Measurements from ENCODE around the gene ADRA2C.

ADRA2C gene

DNA sequence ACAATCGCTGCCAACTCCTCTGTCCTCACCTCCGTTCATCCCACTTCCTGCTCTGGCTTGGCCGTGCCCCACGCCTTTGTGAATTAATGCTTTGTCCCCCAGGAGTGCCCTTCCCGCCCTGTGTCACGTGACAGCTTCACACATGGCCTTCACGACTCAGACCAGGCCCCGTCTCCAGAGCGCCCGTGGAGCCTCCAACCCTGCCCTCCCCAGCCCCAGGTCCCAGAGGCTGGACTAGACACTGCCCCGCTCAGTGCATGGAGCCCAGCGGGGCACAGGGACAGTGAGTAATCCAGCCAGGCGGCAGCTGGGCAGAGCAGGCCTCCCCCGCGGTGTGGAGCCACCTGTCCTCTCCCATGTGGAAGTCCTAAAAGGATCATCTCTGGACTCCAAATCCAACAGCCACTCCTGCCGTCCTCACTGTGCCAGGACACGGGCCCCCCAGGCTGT is 7.4 kb downstream of the ADRA2C start:
- intact Hi-C loops (cut with micrococcal nuclease): no loop called here
- H3K4me3 Mint-ChIP-seq: no peak overlapping the region

DNA sequence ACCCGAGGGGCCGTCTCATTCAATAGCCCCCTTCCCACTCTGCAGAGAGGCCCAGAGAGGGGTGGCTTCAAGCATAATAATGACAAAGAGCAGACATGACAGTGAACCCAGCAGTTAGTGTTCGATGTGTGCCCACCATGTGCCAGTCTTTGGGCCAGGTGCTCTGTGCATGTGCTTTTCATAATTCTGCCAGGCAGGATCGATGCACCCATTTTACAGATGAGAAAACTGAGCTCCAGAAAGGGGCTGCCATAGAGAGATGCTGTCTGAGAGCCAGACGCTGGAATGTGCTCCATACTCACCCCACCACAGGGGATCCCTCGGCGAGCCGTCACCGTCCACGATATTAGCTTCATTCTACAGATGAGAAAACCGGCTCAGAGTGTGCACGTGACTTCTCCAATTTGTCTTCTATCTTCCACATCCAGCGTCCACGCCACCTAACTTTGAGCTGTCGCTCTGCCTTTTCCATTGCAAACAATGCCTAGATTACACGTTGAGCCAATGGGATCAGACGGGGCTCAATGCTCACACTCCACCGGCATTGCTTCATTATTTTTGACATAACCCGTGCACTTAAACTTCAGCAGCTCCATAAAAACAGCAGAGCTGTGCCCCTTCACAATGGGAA is 8.2 kb downstream of the ADRA2C start:
- Mint-ChIP-seq H3K4me3 (no peak overlapping the region), H3K27me3 (peaks cover 26% of the 10 kb centered on the region), H3K4me1 (ENCODE audit: low read depth) (no peaks in the 10 kb centered on the region), H3K9me3 (no peaks in the 10 kb centered on the region), H3K36me3 (ENCODE audit: low read depth) (no peaks in the 10 kb centered on the region), H3K27ac (no peak overlapping the region)
- intact Hi-C loops (cut with micrococcal nuclease): no loop called here

More for the DNA sequence above, 7.4 kb downstream of the ADRA2C start:
- Mint-ChIP-seq H3K27ac (no peak overlapping the region), H3K27me3 (peaks cover 34% of the 10 kb centered on the region), H3K4me1 (ENCODE audit: low read depth) (no peaks in the 10 kb centered on the region), H3K9me3 (no peaks in the 10 kb centered on the region), H3K36me3 (ENCODE audit: low read depth) (no peaks in the 10 kb centered on the region)

GRCh38 chr4:3775005-3775404 is 8.8 kb downstream of the ADRA2C start:
- Mint-ChIP-seq H3K4me3 (no peak overlapping the region), H3K9me3 (no peaks in the 10 kb centered on the region), H3K4me1 (ENCODE audit: low read depth) (no peaks in the 10 kb centered on the region), H3K27me3 (peaks cover 20% of the 10 kb centered on the region), H3K27ac (no peak overlapping the region), H3K36me3 (ENCODE audit: low read depth) (no peaks in the 10 kb centered on the region)
- intact Hi-C loops (cut with micrococcal nuclease): no loop called here

GRCh38 chr4:3775576-3775975 is 9.4 kb downstream of the ADRA2C start:
- Mint-ChIP-seq H3K4me3 (no peak overlapping the region), H3K9me3 (no peaks in the 10 kb centered on the region), H3K27ac (no peak overlapping the region), H3K4me1 (ENCODE audit: low read depth) (no peaks in the 10 kb centered on the region), H3K36me3 (ENCODE audit: low read depth) (no peaks in the 10 kb centered on the region), H3K27me3 (peaks cover 14% of the 10 kb centered on the region)
- intact Hi-C loops (cut with micrococcal nuclease): no loop called here

DNA sequence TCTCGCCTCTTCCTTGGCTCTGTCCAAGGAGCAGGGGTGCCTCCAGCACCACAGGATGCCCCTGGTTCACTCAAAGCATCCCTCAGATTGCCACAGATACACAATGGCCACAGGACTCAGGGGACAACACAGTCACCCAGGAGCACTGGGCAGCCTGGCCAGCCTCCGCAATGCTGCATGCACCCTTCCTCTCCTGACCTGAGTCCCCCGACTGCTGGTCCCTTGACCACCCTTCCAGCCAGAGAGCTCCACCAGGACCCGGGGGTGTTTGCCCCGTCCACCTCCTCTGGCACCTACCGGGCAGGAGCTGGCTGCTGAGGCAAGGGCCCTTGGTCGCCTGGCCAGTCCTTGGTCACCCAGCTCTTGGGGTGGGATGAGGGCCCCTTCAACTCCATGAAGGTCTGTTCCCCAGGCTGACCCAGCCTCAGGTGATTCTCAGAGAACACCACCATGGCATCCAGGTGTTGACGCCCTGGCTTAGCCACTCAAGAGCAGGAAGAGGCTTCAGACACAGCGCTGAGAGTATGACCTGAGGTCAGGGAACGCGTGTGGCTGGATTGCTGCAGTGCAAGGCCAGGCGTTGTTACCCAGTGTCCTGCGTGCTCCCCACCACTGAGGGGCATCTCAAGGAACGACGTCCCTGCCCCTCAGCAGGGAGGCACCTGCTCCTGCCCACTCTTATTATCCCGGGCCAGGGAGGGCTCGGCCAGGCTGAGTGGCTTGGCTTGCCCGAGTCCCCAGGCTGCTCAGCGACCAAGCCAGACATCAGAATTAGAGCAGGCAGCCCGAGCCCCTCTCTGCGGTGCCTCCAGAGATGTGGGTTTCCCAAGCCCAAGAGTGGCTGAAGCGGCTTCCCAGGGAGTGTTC is 10.2 kb downstream of the ADRA2C start:
- H3K36me3 Mint-ChIP-seq (ENCODE audit: low read depth): no peaks in the 10 kb centered on the region
- peaks cover 8% of the 10 kb centered on the region for H3K27me3 Mint-ChIP-seq
- no peaks in the 10 kb centered on the region for H3K4me1 Mint-ChIP-seq (ENCODE audit: low read depth)
- no peak overlapping the region for H3K27ac Mint-ChIP-seq
- no peak overlapping the region for H3K4me3 Mint-ChIP-seq
- H3K9me3 Mint-ChIP-seq: peaks cover 6% of the 10 kb centered on the region
- intact Hi-C loops (cut with micrococcal nuclease): no loop called here

DNA sequence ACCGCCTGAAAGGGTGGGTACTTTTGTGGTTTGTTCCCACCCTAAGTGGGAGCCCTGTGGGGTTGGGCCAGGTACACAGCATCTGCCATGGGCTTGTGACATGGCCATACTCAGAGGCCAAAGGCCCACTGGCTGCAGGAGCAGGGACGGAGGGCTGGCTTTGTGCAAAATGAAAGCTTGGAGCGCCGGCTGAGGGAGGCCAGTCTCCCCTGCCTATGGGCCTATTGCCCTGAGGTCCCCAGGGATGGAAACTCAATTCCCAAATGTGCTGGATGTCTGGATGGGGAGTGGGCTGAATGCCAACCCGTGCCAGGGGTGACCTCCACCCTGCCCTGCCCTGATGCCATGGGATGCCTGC is 10.8 kb downstream of the ADRA2C start:
- peaks cover 9% of the 10 kb centered on the region for H3K9me3 Mint-ChIP-seq
- intact Hi-C loops (cut with micrococcal nuclease): no loop called here
- no peaks in the 10 kb centered on the region for H3K4me1 Mint-ChIP-seq (ENCODE audit: low read depth)
- H3K27ac Mint-ChIP-seq: no peak overlapping the region
- H3K36me3 Mint-ChIP-seq (ENCODE audit: low read depth): no peaks in the 10 kb centered on the region
- peaks cover 5% of the 10 kb centered on the region for H3K27me3 Mint-ChIP-seq
- H3K4me3 Mint-ChIP-seq: no peak overlapping the region

GRCh38 chr4:3777669-3778068 is 11.5 kb downstream of the ADRA2C start:
- H3K27ac Mint-ChIP-seq: no peak overlapping the region

GRCh38 chr4:3779509-3779908 is 13.3 kb downstream of the ADRA2C start:
- Mint-ChIP-seq H3K27ac (no peak overlapping the region), H3K4me3 (no peak overlapping the region), H3K4me1 (ENCODE audit: low read depth) (no peaks in the 10 kb centered on the region), H3K36me3 (ENCODE audit: low read depth) (no peaks in the 10 kb centered on the region), H3K9me3 (peaks cover 9% of the 10 kb centered on the region), H3K27me3 (peaks cover 6% of the 10 kb centered on the region)
- intact Hi-C loops (cut with micrococcal nuclease): no loop called here

More at GRCh38 chr4:3777669-3778068, 11.5 kb downstream of the ADRA2C start:
- H3K4me1 Mint-ChIP-seq (ENCODE audit: low read depth): no peaks in the 10 kb centered on the region
- H3K9me3 Mint-ChIP-seq: peaks cover 9% of the 10 kb centered on the region
- intact Hi-C loops (cut with micrococcal nuclease): no loop called here
- H3K36me3 Mint-ChIP-seq (ENCODE audit: low read depth): no peaks in the 10 kb centered on the region
- H3K27me3 Mint-ChIP-seq: peaks cover 8% of the 10 kb centered on the region
- no peak overlapping the region for H3K4me3 Mint-ChIP-seq

DNA sequence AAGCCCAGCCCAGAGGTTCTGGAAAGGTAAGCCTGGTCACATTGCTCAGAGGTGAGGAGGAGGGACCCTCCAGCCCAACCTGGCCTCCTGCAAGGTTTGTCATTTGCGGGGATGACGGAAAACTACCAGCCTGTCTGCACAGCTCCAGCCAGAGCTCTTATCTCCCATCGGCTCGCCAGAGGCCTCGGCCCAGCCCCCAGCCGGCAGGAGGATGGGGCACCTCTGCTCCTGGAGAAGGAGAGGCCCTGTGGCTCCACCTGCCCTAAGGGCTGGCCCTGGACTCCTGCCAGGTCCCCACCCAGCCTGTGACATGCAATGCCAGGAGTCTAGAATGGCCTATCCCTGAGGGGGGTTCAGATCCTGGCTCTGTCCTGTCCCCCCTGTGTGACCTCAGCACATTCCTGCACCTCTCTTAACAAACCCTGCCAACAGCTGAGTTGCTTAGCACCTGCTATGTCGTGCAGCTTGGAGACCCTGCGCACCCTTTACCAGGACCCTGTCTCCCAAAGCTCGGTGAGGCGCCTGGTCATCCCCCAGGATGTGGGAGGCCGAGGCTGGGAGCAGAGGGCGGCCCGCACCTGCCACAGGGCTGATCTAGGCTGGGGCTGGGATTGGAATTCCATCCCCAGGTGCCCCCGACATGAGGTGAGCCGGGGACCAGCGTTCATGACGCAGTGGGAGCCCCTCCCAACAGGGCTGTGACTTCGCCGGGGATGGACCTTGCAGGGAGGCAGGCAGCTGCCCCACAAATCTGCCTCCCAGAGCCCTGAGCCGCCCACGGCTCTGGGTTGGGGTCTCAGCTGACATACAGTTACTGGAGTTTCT is 14.4 kb downstream of the ADRA2C start:
- no peak overlapping the region for H3K4me3 Mint-ChIP-seq
- intact Hi-C loops (cut with micrococcal nuclease): no loop called here
- no peak overlapping the region for H3K27ac Mint-ChIP-seq
- no peaks in the 10 kb centered on the region for H3K4me1 Mint-ChIP-seq (ENCODE audit: low read depth)
- H3K9me3 Mint-ChIP-seq: peaks cover 9% of the 10 kb centered on the region
- H3K36me3 Mint-ChIP-seq (ENCODE audit: low read depth): no peaks in the 10 kb centered on the region
- peaks cover 6% of the 10 kb centered on the region for H3K27me3 Mint-ChIP-seq

- intact Hi-C loops (cut with micrococcal nuclease): no loop called here
- peaks cover 7% of the 10 kb centered on the region for H3K27me3 Mint-ChIP-seq
Observed at GRCh38 chr4:3781193-3781886, 15.2 kb downstream of the ADRA2C start.

GRCh38 chr4:3781997-3782930 is 16.1 kb downstream of the ADRA2C start:
- peaks cover 6% of the 10 kb centered on the region for H3K27me3 Mint-ChIP-seq
- no peaks in the 10 kb centered on the region for H3K4me1 Mint-ChIP-seq (ENCODE audit: low read depth)
- no peaks in the 10 kb centered on the region for H3K36me3 Mint-ChIP-seq (ENCODE audit: low read depth)
- H3K9me3 Mint-ChIP-seq: peaks cover 9% of the 10 kb centered on the region
- no peak overlapping the region for H3K4me3 Mint-ChIP-seq
- intact Hi-C loops (cut with micrococcal nuclease): no loop called here
- no peak overlapping the region for H3K27ac Mint-ChIP-seq

More at GRCh38 chr4:3781193-3781886, 15.2 kb downstream of the ADRA2C start:
- Mint-ChIP-seq H3K4me3 (no peak overlapping the region), H3K9me3 (peaks cover 9% of the 10 kb centered on the region), H3K27ac (no peak overlapping the region), H3K36me3 (ENCODE audit: low read depth) (no peaks in the 10 kb centered on the region), H3K4me1 (ENCODE audit: low read depth) (no peaks in the 10 kb centered on the region)

DNA sequence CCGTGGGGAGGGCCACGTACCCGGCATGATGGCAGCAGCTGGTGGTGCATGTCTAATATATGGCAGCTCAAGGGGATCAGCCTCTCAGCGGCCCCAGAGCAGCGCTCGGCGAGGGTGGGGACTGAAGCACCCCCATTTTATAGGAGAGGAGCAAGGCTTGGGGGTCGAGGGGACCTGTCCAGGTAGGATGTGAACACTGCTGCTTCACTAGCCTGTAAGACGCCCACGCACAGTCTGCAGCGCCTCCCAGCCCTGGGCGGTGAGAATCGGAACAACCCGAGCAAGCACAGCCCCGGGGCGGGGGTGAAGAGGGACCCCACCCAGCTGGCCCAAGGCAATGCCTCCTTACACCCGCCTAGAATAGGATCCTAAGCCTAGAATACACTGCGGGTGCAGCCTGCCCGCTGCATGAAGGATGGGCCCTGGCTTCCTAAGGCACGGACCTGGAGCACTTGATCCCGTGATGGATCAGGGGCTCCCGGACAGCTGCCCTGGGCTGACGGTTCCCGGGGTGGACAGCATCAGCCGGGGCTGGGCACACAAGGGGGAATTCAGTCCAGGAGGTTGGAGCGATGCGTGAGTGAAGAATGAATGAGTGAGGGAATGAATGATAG is 17.6 kb downstream of the ADRA2C start:
- no peak overlapping the region for H3K4me3 Mint-ChIP-seq
- H3K4me1 Mint-ChIP-seq (ENCODE audit: low read depth): no peaks in the 10 kb centered on the region

More for the DNA sequence above, 17.6 kb downstream of the ADRA2C start:
- H3K9me3 Mint-ChIP-seq: peaks cover 9% of the 10 kb centered on the region
- intact Hi-C loops (cut with micrococcal nuclease): no loop called here
- H3K27me3 Mint-ChIP-seq: peaks cover 6% of the 10 kb centered on the region
- no peak overlapping the region for H3K27ac Mint-ChIP-seq
- no peaks in the 10 kb centered on the region for H3K36me3 Mint-ChIP-seq (ENCODE audit: low read depth)
